NCI-H2227 treated with DMSO at 0.1 percent for 48 hours (cell line): ENCODE results near the gene OPTN.
A peak's percentile ranks its signal among the peaks of the same experiment; 100 is the strongest.
"Not testable (repeated sequence)": the region's sequence is repeated elsewhere in the genome, so short reads cannot be mapped to it uniquely, and the experiment has no call there.

Experiments used
- DNase-seq: peaks from one replicate; lab custom pipeline; 2025; lab: John Stamatoyannopoulos, UW

Gene OPTN

DNA sequence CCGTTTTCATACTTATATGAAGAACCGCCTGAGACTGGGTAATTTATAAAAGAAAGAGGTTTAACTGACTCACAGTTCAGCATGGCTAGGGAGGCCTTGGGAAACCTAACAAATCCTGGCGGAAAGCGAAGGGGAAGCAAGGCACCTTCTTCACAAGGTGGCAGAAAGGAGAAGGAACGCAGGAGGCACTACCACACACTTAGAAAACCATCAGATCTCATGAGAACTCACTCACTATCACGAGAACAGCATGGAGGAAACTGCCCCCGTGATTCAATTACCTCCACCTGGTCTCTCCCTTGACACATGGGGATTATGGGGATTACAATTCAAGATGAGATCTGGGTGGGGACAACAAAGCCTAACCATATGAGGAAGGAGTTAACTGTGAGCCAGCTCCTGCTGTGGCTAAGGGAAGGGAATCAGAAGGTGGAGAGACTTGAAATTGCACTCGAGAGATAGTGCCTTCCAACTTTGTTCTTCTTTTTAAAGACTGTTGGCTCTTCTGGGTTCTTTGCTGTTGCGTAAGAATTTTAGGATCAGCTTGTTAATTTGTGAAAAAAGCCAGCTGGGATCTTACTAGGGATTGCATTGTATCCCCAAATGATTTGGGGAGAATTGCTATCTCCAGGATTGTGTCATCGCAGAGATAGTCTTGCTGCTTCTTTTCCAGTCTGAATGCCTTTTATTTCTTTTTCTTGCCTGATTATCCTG is 21.0 kb downstream of the OPTN start:
- DNase-seq: no peak

DNA sequence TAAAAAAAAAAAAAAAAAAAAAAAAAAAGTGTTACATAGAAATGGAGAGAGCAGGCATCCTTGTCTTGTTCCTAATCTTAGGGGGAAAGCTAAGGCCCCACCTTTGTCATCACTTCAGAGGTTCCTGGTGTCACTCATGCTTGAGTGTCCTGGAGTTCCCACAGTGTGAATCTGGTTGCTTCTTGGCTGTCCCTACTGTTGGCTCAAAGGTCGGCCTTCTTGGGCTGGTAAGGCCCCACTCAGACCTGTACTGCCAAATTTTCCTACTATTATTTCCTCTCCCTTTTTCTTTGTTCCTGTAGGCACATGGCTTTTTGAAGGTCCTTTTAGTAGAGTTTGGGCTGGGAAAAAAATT is 21.5 kb downstream of the OPTN start:
- DNase-seq: no peak

DNA sequence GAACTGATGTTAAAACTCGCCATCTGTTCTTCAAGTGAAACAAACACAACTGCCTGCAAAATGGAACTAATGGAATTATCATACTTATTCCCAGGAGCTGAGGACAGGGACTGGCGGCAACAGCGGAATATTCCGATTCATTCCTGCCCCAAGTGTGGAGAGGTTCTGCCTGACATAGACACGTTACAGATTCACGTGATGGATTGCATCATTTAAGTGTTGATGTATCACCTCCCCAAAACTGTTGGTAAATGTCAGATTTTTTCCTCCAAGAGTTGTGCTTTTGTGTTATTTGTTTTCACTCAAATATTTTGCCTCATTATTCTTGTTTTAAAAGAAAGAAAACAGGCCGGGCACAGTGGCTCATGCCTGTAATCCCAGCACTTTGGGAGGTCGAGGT is 36.7 kb downstream of the OPTN start:
- no peak for DNase-seq

DNA sequence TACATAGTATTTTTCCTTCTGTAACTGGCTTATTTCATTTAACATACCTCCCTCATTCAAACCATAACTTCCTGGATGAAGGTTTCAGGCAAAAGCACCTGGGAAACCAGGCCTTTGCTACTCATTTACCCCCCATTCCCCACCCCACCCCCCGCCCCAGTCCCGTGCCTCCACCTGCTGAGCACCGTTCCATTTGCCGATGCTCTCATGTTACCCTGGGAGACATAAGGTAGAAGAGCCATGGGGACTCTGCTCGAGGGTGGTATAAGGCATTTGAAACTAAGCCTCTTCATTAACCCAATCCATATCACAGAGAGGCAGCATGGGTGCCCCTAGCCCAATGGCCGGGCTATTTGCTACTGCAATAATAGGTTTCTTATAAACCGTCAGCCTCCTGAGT is 39.2 kb downstream of the OPTN start:
- no peak for DNase-seq

- DNase-seq: no peak
Measured at GRCh38 chr10:13139676-13140075, 39.7 kb downstream of the OPTN start.

DNA sequence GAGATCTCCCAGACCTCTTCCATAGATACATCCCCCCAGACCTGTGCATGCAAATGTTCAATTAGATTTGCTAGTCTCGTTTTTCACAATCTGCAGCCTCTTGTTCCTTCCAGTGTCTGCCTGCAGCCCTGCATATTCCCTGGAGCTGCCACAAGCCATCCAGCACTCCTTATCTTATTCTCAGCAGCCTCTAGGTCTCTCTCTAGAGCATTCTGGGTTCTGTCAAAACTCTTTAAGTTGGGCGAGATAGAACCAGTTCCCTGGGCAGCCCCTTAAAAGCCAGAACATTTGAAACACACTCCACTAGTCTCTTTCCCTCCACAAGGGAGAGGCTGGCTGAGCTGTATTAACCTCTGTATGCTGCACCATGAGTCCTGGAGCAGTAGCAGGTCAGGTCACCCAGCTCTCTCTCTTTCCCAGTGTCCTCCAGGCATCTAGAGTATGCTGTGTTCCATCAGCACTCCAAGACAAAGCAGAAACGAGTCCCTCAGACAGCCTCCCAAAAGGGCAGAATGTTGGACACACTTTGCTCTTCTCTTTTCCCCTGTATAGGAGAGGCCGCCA is 40.7 kb downstream of the OPTN start:
- no peak for DNase-seq

- DNase-seq: no peak
Measured at GRCh38 chr10:13143766-13144165, 43.8 kb downstream of the OPTN start.

DNA sequence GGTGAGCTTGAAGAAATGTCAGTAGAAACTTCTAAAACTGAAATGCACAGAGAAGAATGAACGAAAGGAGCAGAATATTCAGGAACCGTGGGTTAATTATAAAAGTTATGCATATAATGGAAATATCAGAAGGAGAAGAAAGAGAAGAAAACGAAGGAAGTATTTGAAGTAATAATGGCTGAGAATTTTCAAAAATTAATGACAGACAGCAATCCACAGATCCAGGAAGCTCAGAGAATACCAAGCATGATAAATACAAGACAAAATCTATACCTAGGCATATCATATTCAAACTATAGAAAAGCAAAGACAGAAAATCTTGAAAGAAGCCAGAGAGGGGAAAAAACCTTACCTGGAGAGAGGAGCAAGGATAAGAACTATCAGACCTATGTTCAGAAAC is 44.9 kb downstream of the OPTN start:
- no peak for DNase-seq

- no peak for DNase-seq
Measured at GRCh38 chr10:13146379-13146778, 46.4 kb downstream of the OPTN start.

DNA sequence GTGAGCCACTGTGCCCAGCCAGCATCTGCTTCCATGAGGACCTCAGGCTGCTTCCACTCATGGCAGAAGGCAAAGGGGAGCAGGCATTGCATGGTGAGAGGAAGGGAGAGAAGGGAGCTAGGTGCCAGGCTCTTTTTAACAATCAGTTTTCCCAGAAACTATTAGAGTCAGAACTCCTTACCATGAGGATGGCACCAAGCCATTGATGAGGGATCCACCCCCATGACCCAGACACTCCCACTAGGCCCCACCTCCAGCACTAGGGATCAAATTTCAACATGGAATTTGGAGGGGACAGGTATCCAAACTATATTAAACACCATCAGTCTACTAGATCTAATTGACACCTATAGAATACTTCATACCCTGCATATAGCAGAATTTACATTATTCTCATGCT is 47.2 kb downstream of the OPTN start:
- no peak for DNase-seq

DNA sequence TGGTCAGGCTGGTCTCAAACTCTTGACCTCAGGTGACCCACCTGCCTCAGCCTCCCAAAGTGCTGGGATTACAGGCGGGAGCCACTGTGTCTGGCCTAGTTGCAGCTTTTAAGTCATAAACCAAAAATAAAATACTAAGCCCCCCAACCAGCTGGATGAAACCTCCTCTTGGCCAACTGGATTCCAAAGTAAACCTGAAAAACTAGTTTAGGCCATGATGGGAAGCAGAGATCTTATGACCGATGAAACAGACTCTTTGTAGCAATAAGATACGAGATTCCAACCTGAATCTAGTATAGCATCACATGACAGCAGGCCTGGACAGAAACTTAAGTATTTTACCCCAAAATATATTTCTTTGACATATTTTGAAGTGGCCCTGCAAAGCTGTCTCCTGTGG is 52.3 kb downstream of the OPTN start:
- no peak for DNase-seq

- not testable (repeated sequence) for DNase-seq
Measured at GRCh38 chr10:13155860-13156259, 55.9 kb downstream of the OPTN start.

DNA sequence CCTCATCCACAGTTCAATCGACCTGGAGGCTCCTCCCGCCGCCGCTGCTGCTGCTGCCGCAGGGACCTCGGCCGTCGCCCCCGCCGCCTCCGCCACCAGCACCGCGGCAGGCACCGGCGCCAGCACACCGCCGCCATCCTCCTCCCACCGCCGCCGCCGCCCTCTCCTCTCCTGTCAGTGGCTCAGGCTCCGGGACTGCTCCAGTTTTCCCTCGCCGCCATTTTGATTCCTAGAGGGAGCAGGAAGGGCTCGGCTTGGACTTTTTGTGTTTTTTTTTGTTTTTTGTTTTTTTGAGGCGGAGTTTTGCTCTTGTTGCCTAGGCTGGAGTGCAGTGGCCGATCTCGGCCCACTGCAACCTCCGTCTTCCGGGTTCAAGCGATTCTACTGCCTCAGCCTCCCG is 58.4 kb downstream of the OPTN start:
- DNase-seq: peak; percentile 37

GRCh38 chr10:13160934-13161856 is 61.2 kb downstream of the OPTN start, which contains the start of gene MCM10:
Gene MCM10 (plus strand): TSS chr10:13161558. CDS start chr10:13164203, 2,645 bp downstream.
- DNase-seq: peak; percentile 92

DNA sequence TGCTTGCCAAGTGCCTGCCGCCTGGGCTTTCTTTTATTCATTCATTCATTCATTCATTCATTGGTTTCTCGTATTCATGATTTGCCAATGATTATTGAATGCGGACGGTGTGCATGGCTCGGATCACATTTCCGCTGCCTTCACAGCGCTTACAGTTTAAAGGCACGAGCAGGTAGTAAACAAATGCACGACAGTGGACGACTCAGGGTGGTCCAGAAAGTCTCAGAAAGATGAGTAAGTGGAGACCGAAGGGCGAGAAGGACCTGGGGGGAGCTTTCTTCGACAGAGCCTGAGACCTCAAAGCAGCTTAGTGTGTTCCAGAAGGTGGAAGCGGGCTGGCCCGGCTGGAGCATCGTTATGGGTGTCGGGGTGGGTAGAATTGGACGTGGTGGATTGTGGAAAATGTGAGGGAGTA is 61.9 kb downstream of the OPTN start:
- peak; percentile 37 for DNase-seq

DNA sequence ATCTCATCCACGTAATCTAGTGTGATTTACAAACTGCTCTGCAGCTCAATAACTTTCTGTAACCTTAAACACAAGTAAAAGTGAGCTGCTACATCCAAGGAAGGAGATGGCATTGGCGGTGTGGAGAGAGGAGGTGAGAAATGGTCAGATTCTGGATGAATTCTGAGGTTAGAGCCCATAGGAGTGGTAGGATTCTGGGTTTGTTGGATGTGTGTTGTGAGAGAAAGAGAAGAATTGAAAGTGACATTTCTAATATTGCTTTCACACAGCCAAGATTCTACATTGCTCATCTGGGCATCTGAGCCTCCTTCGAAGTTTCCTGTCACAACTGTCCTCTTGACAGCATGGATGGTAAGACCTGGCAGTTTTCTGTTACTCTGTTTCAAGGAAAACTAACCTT is 63.9 kb downstream of the OPTN start:
- no peak for DNase-seq

DNA sequence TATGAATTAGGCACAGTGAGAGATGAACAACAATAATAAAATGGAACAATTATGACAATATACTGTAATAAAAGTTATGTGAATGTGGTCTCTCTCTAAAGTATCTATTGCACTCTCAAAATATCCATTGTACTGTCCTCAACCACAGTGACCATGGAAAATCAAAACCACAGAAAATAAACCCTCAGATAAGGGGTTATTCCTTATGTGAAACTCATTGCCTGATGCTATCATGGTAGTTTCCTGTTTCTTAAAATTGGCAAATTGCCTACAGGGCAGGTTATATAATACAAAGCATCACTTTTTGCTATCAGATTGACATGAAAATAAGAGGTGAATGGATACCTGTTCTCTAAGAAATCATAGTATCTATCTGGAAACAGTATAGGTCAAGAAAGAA is 65.2 kb downstream of the OPTN start:
- no peak for DNase-seq

- no peak for DNase-seq
Measured at GRCh38 chr10:13167568-13167967, 67.6 kb downstream of the OPTN start.

DNA sequence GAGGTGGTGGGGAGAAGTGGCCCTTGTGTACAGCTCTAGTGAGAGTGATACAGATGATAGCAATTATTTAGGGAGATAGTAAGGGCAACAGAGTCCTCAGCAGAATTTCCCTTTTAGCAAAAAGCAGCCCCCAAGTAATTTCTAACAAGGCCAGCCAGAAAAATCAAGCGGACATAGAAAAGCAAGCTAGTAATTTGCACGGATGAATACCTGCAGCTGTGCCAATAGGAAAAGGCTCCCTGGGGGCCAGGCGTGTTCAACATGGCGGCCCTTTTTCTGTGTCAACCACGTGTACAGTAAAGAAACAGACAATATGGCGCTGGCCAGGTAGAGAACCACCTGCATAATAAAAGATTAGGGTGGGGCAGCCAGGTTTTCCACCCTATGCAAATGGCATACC is 68.8 kb downstream of the OPTN start:
- DNase-seq: no peak

- no peak for DNase-seq
Measured at GRCh38 chr10:13173616-13174015, 73.7 kb downstream of the OPTN start.

DNA sequence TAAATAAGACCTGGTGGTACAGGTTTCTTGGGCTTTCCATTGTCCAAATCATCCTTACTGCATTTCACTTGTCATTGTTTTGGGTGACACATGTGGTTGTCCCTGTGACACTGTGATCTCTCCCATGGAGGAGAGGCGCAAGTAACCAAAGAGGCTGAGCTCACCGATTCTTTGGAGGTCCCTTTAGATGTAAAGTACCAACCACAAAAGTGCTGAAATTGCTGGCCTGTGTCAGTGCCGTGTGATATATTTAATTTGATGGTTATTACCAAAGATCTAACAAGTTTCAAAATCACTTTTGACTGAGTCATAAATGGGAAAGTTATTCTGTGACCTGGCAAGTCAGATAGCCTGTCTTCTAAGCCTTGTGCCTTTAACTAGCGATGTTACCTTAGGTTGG is 80.8 kb downstream of the OPTN start:
- DNase-seq: no peak

GRCh38 chr10:13182424-13182823 is 82.5 kb downstream of the OPTN start:
- no peak for DNase-seq

DNA sequence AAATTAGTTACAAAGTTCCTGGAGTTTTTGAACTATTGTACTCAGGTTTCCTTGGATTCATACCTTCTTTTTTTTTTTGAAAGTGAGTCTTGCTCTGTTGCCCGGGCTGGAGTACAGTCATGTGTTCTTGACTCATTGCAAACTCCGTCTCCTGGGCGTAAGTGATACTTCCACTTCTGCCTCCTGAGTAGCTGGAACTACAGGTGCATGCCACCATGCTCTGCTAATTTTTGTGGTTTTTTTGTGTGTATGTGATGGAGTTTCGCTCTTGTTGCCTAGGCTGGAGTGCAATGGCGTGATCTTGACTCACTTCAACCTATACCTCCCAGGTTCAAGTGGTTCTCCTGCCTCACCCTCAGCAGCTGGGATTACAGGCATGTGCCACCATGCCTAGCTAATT is 83.7 kb downstream of the OPTN start:
- DNase-seq: no peak
